ENCODE measurements around the gene SETD2. TPM values are rescaled to one million over a fixed set of nuclear protein-coding genes. Genes with fewer than 3 reads are reported as not detected.

Gene SETD2
- total and polyA plus RNA-seq, 2 experiments from 2014 or later = 16.7 to 45.2 TPM

GRCh38 chr3:47002171-47003055 lies 161.5 kb downstream of the SETD2 start:
- Histone ChIP-seq H3K9me2 (ENCODE audit: insufficient read depth) (no peaks in the 10 kb centered on the region), H3K4me3 (no peak overlapping the region), H3K79me2 (replicated peaks; ENCODE audit: insufficient read depth) (no peaks in the 10 kb centered on the region), H3K4me1 (ENCODE audit: insufficient read depth) (no peaks in the 10 kb centered on the region), H4K20me1 (replicated peaks; ENCODE audit: insufficient read depth) (no peaks in the 10 kb centered on the region; the same call in 1 of the 2 replicates), H3K27me3 (ENCODE audit: insufficient read depth) (no peaks in the 10 kb centered on the region), H3K36me3 (ENCODE audit: insufficient read depth) (no peaks in the 10 kb centered on the region; the same call in 1 of the 2 replicates), H3K27ac (ENCODE audit: low read depth) (no peak overlapping the region), H3K4me2 (no peak overlapping the region), H2AFZ (no peak overlapping the region), H3F3A (replicated peaks; ENCODE audit: low read depth) (no peaks in the 10 kb centered on the region)
- no peak overlapping the region; the same call in 2 of the 3 replicates for H3K4me3 Mint-ChIP-seq
- peaks cover 28% of the 10 kb centered on the region for H3K36me3 Mint-ChIP-seq (ENCODE audit: low read depth)
- TF ChIP-seq CTCF (conservative IDR thresholded peaks at IDR 0.05; ENCODE audit: low read depth in 2 of 2) (peak; percentile 59 to 98), STAT1 (IDR thresholded peaks at IDR 0.05; ENCODE audit: unreplicated experiment) (no peak)
- ATAC-seq (peak; percentile 85), DNase-seq (ENCODE audit: low spot score) (peak; percentile 84)
- H3K27me3 Mint-ChIP-seq (ENCODE audit: insufficient read depth, low read depth, poor library complexity) = peaks cover 18% of the 10 kb centered on the region
- no peaks in the 10 kb centered on the region for H3K9me3 Mint-ChIP-seq
- H3K27ac Mint-ChIP-seq = no peak overlapping the region
- H3K4me1 Mint-ChIP-seq = peaks cover 2% of the 10 kb centered on the region; the same call in 2 of the 3 replicates

- no peak for ATAC-seq
- Histone ChIP-seq H3K9me2 (ENCODE audit: insufficient read depth) (no peaks in the 10 kb centered on the region), H3K4me2 (no peak overlapping the region), H3K79me2 (replicated peaks; ENCODE audit: insufficient read depth) (no peaks in the 10 kb centered on the region), H3K4me3 (no peak overlapping the region), H3K4me1 (ENCODE audit: insufficient read depth) (no peaks in the 10 kb centered on the region), H3K27ac (ENCODE audit: low read depth) (no peak overlapping the region), H3F3A (replicated peaks; ENCODE audit: low read depth) (no peaks in the 10 kb centered on the region), H3K36me3 (ENCODE audit: insufficient read depth) (no peaks in the 10 kb centered on the region; the same call in 1 of the 2 replicates), H3K27me3 (ENCODE audit: insufficient read depth) (no peaks in the 10 kb centered on the region), H4K20me1 (replicated peaks; ENCODE audit: insufficient read depth) (no peaks in the 10 kb centered on the region; the same call in 1 of the 2 replicates), H2AFZ (no peak overlapping the region)
- Mint-ChIP-seq H3K9me3 (no peaks in the 10 kb centered on the region), H3K4me1 (peaks cover 2% of the 10 kb centered on the region; the same call in 2 of the 3 replicates), H3K27me3 (ENCODE audit: insufficient read depth, low read depth, poor library complexity) (peaks cover 20% of the 10 kb centered on the region), H3K27ac (no peak overlapping the region), H3K4me3 (no peak overlapping the region), H3K36me3 (ENCODE audit: low read depth) (peaks cover 28% of the 10 kb centered on the region)
- DNase-seq (ENCODE audit: low spot score) = no peak
- TF ChIP-seq POLR2AphosphoS5 (IDR thresholded peaks at IDR 0.05; ENCODE audit: low read depth) = no peak
- TF ChIP-seq EZH2phosphoT487 (IDR thresholded peaks at IDR 0.05; ENCODE audit: unreplicated experiment) = no peak
- TF ChIP-seq ZNF114 (CRISPR knock-in tag; IDR thresholded peaks at IDR 0.05) = no peak
- no peak for TF ChIP-seq EZH2 (IDR thresholded peaks at IDR 0.05; ENCODE audit: low read depth, unreplicated experiment)
- no peak for TF ChIP-seq REST (IDR thresholded peaks at IDR 0.05; ENCODE audit: unreplicated experiment)
- no peak for TF ChIP-seq NANOG (IDR thresholded peaks at IDR 0.05; ENCODE audit: borderline replicate concordance)
- TF ChIP-seq CREB1 (CRISPR knock-in tag; IDR thresholded peaks at IDR 0.05; ENCODE audit: low read depth) = no peak
- TF ChIP-seq ETS1 (IDR thresholded peaks at IDR 0.05) = no peak
Measured at GRCh38 chr3:47001731-47002170, 162.2 kb downstream of the SETD2 start.

All from GM23338 (cell line).